K562 (cell line): ENCODE data around the gene DCTN1.

Source experiments
- HNRNPLL ChIP-seq: fragments of 200-400 bp; formaldehyde crosslinking; IDR thresholded peaks from 2 replicates; pipeline ENCODE4 v1.6.1; 2017; ENCODE audit warnings: low read length, low read depth, mild to moderate bottlenecking; ENCODE audit not compliant: poor library complexity, severe bottlenecking
- MTF1 ChIP-seq: fragments of 250-450 bp; sonication (Bioruptor Pico); IDR thresholded peaks from 2 replicates; pipeline ENCODE4 v1.9.0; 2021; ENCODE audit warnings: moderate library complexity, mild to moderate bottlenecking, inconsistent platforms, borderline replicate concordance
- NRF1 ChIP-seq, 2 experiments: fragments of 450-650 bp; IDR thresholded peaks in 1 of 2; conservative IDR thresholded peaks in 1 of 2; 2 replicates each; pipeline ENCODE4 v1.6.1; 2014; ENCODE audit warnings: mild to moderate bottlenecking in 2 of 2
- POLR2A ChIP-seq: fragments of 450-650 bp; conservative IDR thresholded peaks from 2 replicates; pipeline ENCODE4 v1.6.1; 2016
- ZNF384 ChIP-seq: IDR thresholded peaks from 2 replicates; pipeline ENCODE4 v1.6.1; 2012; ENCODE audit warnings: low read depth, low read length, improper control_type of control experiment
- TF ChIP-seq, protein P1 (sequence below), 3 experiments: IDR thresholded peaks in 2 of 3; conservative IDR thresholded peaks in 1 of 3; 2 replicates each; pipeline ENCODE4 v1.5.1; 2011 to 2012; ENCODE audit warnings: low read length in 3 of 3, mild to moderate bottlenecking in 3 of 3, control low read depth in 2 of 3, improper control_type of control experiment in 1 of 3, inconsistent platforms in 1 of 3, low read depth in 1 of 3, mixed read lengths in 1 of 3, moderate library complexity in 1 of 3; ENCODE audit not compliant: insufficient read depth in 2 of 3
- TF ChIP-seq, protein P2 (sequence below): sonication (generic); formaldehyde crosslinking; IDR thresholded peaks from 2 replicates; pipeline ENCODE4 v1.8.1; 2023; ENCODE audit warnings: mild to moderate bottlenecking, missing genetic modification reagents
- TF ChIP-seq, protein P3 (sequence below): sonication (generic); formaldehyde crosslinking; IDR thresholded peaks from 2 replicates; pipeline ENCODE4 v1.8.0; 2022; ENCODE audit warnings: mild to moderate bottlenecking, low read depth, missing genetic modification reagents

DNA sequence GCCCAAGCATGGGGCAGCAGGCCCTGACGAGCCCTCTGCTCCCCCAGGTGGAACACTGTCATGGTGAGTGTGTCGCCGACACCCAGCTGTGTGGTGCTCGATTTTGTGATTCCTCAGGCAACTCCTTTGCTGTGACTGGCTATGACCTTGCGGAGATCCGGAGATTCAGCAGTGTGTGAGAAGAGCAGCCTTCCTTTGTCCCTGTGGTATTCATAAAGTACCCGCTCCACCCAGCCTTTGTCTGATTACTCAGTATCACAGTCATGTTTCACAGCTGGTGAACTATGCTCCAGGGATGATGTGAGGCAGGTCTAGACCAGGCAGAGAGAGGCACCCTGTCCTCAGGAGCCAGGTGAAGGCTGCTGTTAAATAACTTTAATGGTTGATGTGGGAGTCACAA, 45.4 kb upstream of the DCTN1 start:
- TF ChIP-seq NRF1 (conservative IDR thresholded peaks at IDR 0.05 in 1 of 2, IDR thresholded peaks at IDR 0.05 in 1 of 2) (no peak), HNRNPLL (no peak), MTF1 (no peak), ZNF384 (no peak), POLR2A (no peak)
- TF ChIP-seq, protein P1, sequence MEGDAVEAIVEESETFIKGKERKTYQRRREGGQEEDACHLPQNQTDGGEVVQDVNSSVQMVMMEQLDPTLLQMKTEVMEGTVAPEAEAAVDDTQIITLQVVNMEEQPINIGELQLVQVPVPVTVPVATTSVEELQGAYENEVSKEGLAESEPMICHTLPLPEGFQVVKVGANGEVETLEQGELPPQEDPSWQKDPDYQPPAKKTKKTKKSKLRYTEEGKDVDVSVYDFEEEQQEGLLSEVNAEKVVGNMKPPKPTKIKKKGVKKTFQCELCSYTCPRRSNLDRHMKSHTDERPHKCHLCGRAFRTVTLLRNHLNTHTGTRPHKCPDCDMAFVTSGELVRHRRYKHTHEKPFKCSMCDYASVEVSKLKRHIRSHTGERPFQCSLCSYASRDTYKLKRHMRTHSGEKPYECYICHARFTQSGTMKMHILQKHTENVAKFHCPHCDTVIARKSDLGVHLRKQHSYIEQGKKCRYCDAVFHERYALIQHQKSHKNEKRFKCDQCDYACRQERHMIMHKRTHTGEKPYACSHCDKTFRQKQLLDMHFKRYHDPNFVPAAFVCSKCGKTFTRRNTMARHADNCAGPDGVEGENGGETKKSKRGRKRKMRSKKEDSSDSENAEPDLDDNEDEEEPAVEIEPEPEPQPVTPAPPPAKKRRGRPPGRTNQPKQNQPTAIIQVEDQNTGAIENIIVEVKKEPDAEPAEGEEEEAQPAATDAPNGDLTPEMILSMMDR (IDR thresholded peaks at IDR 0.05 in 2 of 3, conservative IDR thresholded peaks at IDR 0.05 in 1 of 3; ENCODE audit: insufficient read depth in 2 of 3, low read depth in 1 of 3, low read length in 3 of 3): no peak
- TF ChIP-seq, protein P2, sequence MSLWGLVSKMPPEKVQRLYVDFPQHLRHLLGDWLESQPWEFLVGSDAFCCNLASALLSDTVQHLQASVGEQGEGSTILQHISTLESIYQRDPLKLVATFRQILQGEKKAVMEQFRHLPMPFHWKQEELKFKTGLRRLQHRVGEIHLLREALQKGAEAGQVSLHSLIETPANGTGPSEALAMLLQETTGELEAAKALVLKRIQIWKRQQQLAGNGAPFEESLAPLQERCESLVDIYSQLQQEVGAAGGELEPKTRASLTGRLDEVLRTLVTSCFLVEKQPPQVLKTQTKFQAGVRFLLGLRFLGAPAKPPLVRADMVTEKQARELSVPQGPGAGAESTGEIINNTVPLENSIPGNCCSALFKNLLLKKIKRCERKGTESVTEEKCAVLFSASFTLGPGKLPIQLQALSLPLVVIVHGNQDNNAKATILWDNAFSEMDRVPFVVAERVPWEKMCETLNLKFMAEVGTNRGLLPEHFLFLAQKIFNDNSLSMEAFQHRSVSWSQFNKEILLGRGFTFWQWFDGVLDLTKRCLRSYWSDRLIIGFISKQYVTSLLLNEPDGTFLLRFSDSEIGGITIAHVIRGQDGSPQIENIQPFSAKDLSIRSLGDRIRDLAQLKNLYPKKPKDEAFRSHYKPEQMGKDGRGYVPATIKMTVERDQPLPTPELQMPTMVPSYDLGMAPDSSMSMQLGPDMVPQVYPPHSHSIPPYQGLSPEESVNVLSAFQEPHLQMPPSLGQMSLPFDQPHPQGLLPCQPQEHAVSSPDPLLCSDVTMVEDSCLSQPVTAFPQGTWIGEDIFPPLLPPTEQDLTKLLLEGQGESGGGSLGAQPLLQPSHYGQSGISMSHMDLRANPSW (CRISPR knock-in tag): no peak
- TF ChIP-seq, protein P3, sequence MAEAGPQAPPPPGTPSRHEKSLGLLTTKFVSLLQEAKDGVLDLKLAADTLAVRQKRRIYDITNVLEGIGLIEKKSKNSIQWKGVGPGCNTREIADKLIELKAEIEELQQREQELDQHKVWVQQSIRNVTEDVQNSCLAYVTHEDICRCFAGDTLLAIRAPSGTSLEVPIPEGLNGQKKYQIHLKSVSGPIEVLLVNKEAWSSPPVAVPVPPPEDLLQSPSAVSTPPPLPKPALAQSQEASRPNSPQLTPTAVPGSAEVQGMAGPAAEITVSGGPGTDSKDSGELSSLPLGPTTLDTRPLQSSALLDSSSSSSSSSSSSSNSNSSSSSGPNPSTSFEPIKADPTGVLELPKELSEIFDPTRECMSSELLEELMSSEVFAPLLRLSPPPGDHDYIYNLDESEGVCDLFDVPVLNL (CRISPR knock-in tag): no peak
